ENCODE data around the gene CSNK2A2.

- TF ChIP-seq CTCF (IDR thresholded peaks at IDR 0.05; ENCODE audit: insufficient read depth, low read depth, low read length): no peak
- no peak for TF ChIP-seq EZH2 (IDR thresholded peaks at IDR 0.05; ENCODE audit: insufficient read depth, low read length)
Measured at GRCh38 chr16:58148099-58148498, 49.8 kb downstream of the CSNK2A2 start.

Measured in astrocyte (in vitro differentiated cells and primary cell).